Stimulated activated memory B cell treated with anti-CD40 and anti-IgM and Interleukin-4, amounts not matched to agents 10 μg/mL and 1 μg/mL and 100 μg/mL, for 72 hours (primary cell): ENCODE measurements around the gene GPSM3.

Experiments
- ATAC-seq: fragments of 150-1000 bp; cut with Tn5 transposase; 2 replicates; pipeline ENCODE4 v1.10.0; 2021
- H3K27ac Mint-ChIP-seq: one replicate; pipeline ENCODE4 v1.8.0; 2022; ENCODE audit warnings: mild to moderate bottlenecking, mixed read lengths
- H3K27me3 Mint-ChIP-seq: one replicate; pipeline ENCODE4 v1.8.0; 2022; ENCODE audit warnings: mixed read lengths
- H3K36me3 Mint-ChIP-seq: one replicate; pipeline ENCODE4 v1.8.0; 2022; ENCODE audit warnings: mixed read lengths
- H3K4me1 Mint-ChIP-seq: one replicate; pipeline ENCODE4 v1.8.0; 2022; ENCODE audit warnings: mixed read lengths
- H3K4me3 Mint-ChIP-seq: one replicate; pipeline ENCODE4 v1.8.0; 2022; ENCODE audit warnings: mild to moderate bottlenecking, moderate library complexity, mixed read lengths
- H3K9me3 Mint-ChIP-seq: one replicate; pipeline ENCODE4 v1.8.0; 2022; ENCODE audit warnings: mixed read lengths

Gene GPSM3

GRCh38 chr6:32154514-32155161, 37.8 kb downstream of the GPSM3 start:
- Mint-ChIP-seq H3K4me3 (peak overlapping the region; percentile 82), H3K36me3 (peaks cover 20% of the 10 kb centered on the region), H3K27ac (peak overlapping the region; percentile 59), H3K4me1 (peaks cover 42% of the 10 kb centered on the region), H3K9me3 (no peaks in the 10 kb centered on the region), H3K27me3 (peaks cover 47% of the 10 kb centered on the region)
- peak; percentile 88 for ATAC-seq

- Mint-ChIP-seq H3K36me3 (peaks cover 17% of the 10 kb centered on the region), H3K4me1 (peaks cover 46% of the 10 kb centered on the region), H3K4me3 (peak within 1 kb of the TSS; percentile 82), H3K27me3 (peaks cover 55% of the 10 kb centered on the region), H3K9me3 (no peaks in the 10 kb centered on the region), H3K27ac (peak within 1 kb of the TSS; percentile 59)
- ATAC-seq, result peak; percentile 77
Observed at GRCh38 chr6:32153564-32154513, 38.6 kb downstream of the GPSM3 start, which contains the start of gene PPT2. PPT2 (plus strand) TSS chr6:32154141; CDS start chr6:32154595, 454 bp downstream.

- peak overlapping the region; percentile 59 for H3K27ac Mint-ChIP-seq
- peaks cover 64% of the 10 kb centered on the region for H3K27me3 Mint-ChIP-seq
- H3K9me3 Mint-ChIP-seq, result no peaks in the 10 kb centered on the region
- peak overlapping the region; percentile 64 for H3K4me3 Mint-ChIP-seq
- ATAC-seq, result no peak
- peaks cover 13% of the 10 kb centered on the region for H3K36me3 Mint-ChIP-seq
- H3K4me1 Mint-ChIP-seq, result peaks cover 55% of the 10 kb centered on the region
Observed at GRCh38 chr6:32152769-32153563, 39.5 kb downstream of the GPSM3 start.

GRCh38 chr6:32151863-32152768, 40.3 kb downstream of the GPSM3 start, which contains the start of gene PRRT1:
PRRT1 (minus strand) TSS chr6:32151939; CDS start chr6:32151827, 112 bp downstream.
- ATAC-seq, result no peak
- H3K36me3 Mint-ChIP-seq, result peaks cover 5% of the 10 kb centered on the region
- no peaks in the 10 kb centered on the region for H3K9me3 Mint-ChIP-seq
- peaks cover 64% of the 10 kb centered on the region for H3K27me3 Mint-ChIP-seq
- no peak within 1 kb of the TSS for H3K4me3 Mint-ChIP-seq
- H3K4me1 Mint-ChIP-seq, result peaks cover 56% of the 10 kb centered on the region
- no peak within 1 kb of the TSS for H3K27ac Mint-ChIP-seq

- ATAC-seq, result no peak
Observed at GRCh38 chr6:32151181-32151862, 41.1 kb downstream of the GPSM3 start.

GRCh38 chr6:32149932-32150870, 42.2 kb downstream of the GPSM3 start:
- Mint-ChIP-seq H3K36me3 (peaks cover 5% of the 10 kb centered on the region), H3K9me3 (no peaks in the 10 kb centered on the region), H3K4me3 (peak overlapping the region; percentile 0), H3K27ac (no peak overlapping the region), H3K27me3 (peaks cover 74% of the 10 kb centered on the region), H3K4me1 (peaks cover 52% of the 10 kb centered on the region)
- no peak for ATAC-seq

More at GRCh38 chr6:32151181-32151862, 41.1 kb downstream of the GPSM3 start:
- peaks cover 56% of the 10 kb centered on the region for H3K4me1 Mint-ChIP-seq
- peaks cover 5% of the 10 kb centered on the region for H3K36me3 Mint-ChIP-seq
- H3K27ac Mint-ChIP-seq, result no peak overlapping the region
- no peaks in the 10 kb centered on the region for H3K9me3 Mint-ChIP-seq
- peaks cover 72% of the 10 kb centered on the region for H3K27me3 Mint-ChIP-seq
- H3K4me3 Mint-ChIP-seq, result no peak overlapping the region

- Mint-ChIP-seq H3K27me3 (peaks cover 74% of the 10 kb centered on the region), H3K4me3 (peak overlapping the region; percentile 59), H3K27ac (no peak overlapping the region), H3K4me1 (peaks cover 43% of the 10 kb centered on the region), H3K36me3 (peaks cover 5% of the 10 kb centered on the region), H3K9me3 (no peaks in the 10 kb centered on the region)
- no peak for ATAC-seq
Observed at GRCh38 chr6:32149092-32149755, 43.2 kb downstream of the GPSM3 start.

GRCh38 chr6:32148289-32149091, 44.0 kb downstream of the GPSM3 start:
- peaks cover 35% of the 10 kb centered on the region for H3K4me1 Mint-ChIP-seq
- H3K27me3 Mint-ChIP-seq, result peaks cover 74% of the 10 kb centered on the region
- H3K4me3 Mint-ChIP-seq, result peak overlapping the region; percentile 59
- no peak for ATAC-seq
- no peak overlapping the region for H3K27ac Mint-ChIP-seq
- no peaks in the 10 kb centered on the region for H3K9me3 Mint-ChIP-seq
- peaks cover 5% of the 10 kb centered on the region for H3K36me3 Mint-ChIP-seq

- H3K4me3 Mint-ChIP-seq, result no peak overlapping the region
- no peak overlapping the region for H3K27ac Mint-ChIP-seq
- ATAC-seq, result no peak
- peaks cover 65% of the 10 kb centered on the region for H3K27me3 Mint-ChIP-seq
- peaks cover 5% of the 10 kb centered on the region for H3K36me3 Mint-ChIP-seq
- H3K9me3 Mint-ChIP-seq, result no peaks in the 10 kb centered on the region
- peaks cover 26% of the 10 kb centered on the region for H3K4me1 Mint-ChIP-seq
Observed at GRCh38 chr6:32147401-32148132, 44.9 kb downstream of the GPSM3 start.

- no peak for ATAC-seq
- no peaks in the 10 kb centered on the region for H3K9me3 Mint-ChIP-seq
- peaks cover 5% of the 10 kb centered on the region for H3K36me3 Mint-ChIP-seq
- H3K4me1 Mint-ChIP-seq, result peaks cover 26% of the 10 kb centered on the region
- H3K4me3 Mint-ChIP-seq, result no peak overlapping the region
- H3K27me3 Mint-ChIP-seq, result peaks cover 62% of the 10 kb centered on the region
- H3K27ac Mint-ChIP-seq, result no peak overlapping the region
Observed at GRCh38 chr6:32146687-32147086, 45.8 kb downstream of the GPSM3 start.

- no peak for ATAC-seq
- Mint-ChIP-seq H3K36me3 (peaks cover 5% of the 10 kb centered on the region), H3K27me3 (peaks cover 62% of the 10 kb centered on the region), H3K9me3 (no peaks in the 10 kb centered on the region), H3K4me3 (no peak overlapping the region), H3K27ac (no peak overlapping the region), H3K4me1 (peaks cover 22% of the 10 kb centered on the region)
Observed at GRCh38 chr6:32146287-32146686, 46.2 kb downstream of the GPSM3 start.
